Measurements from ENCODE around the gene SRRM5.
"Not testable (repeated sequence)": the region's sequence is repeated elsewhere in the genome, so short reads cannot be mapped to it uniquely, and the experiment has no call there.

The SRRM5 gene, protein sequence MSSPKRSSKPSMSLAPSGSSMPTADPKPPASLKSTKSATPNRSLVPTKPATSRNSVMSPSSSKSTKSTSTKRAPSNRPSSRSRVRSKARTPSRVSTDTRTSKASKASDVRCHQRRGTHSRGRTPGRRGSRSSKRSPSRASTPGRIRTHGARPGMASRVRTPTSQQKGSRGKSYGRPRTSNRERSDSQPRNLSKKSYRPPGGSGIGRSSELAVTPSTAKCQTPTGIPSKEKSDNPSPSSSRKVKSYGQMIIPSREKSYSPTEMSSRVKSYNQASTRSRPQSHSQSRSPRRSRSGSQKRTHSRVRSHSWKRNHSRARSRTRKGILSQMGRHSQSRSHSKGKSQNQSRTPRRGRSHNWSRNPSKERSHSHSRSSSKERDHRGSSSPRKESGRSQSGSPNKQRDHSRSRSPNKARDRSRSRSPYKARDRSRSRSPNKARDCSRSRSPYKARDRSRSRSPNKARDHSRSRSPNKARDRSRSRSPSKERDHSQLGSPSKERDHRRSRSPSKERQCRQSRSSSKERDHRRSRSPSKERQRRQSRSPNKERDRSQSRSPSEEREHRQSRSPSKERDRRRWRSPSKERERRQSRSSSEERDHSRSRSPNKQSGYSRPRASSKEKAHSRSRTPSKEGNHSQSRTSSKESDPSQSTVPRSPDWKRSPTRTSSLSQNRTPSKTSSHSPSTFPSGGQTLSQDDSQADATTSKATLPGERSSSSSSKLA
- total RNA-seq, result 0.27 to 0.78 (median 0.58) reads per million in 3 experiments

DNA sequence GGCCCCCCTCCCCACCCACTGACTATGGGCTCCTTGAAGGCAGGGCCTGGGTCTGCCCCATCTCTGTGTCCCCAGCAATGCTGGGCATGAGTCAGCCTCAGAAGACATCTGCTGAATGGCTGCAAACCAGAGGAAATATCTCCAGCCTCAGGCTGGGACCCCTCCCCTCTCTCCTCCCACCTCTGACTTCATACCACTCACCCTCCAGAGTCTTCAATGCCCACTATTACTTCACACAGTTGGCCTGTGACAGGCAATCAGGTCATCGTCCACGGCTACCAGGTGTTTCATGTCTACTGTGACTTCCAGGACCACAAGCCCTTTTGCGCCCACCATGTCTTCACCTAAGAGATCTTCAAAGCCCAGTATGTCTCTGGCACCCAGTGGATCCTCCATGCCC, at the start of gene SRRM5:
Gene SRRM5, plus strand, starts transcription at position 301 of the 400 bp plus-strand sequence. Its CDS starts 34 bp downstream, at position 335.
- DNase-seq, result no peak

DNA sequence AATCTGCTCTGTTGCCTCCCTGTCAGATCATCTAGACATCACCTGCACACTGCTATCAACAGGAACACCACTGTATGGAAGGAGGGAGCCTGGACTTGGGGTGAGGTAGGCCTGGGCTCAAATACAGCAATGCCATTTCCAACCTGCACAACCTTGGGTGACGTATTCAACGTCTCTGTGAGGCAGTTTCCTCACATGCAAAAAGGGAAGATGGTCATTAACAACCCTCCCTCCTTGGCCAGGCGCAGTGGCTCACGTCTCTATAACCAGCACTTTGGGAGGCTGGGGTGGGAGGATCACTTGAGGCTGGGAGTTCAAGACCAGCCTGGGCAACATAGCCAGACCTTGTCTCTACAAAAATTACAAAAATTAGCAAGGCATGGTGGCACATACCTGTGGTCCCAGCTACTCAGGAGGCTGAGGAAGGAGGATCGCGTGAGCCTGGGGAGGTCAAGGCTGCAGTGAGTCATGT, 49.6 kb upstream of the SRRM5 start:
- DNase-seq, result no peak

DNA sequence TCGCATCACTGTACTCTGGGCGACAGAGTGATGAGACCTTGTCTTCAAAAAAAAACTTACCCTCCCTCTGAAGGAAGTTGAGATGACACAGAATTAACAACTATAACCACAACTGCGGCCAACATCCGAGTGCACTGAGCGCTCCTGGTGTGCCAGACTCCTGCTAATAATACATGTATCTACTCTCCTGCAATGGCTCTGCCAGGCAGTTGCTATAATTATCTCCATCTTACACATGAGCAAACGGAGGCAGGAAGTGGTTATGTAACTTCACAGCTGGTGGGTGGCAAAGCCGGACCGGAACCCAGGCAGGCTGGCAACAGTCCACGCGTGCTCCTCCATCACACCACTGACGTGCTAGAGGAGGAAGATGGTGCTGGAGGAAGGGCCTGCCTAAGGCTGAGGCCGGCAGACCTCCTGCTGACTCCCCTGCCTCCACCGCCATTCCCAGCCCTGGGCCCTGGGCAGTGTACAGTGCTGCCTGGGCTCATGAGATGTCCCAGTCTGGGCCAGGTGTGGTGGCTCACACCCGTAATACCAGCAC, 49.1 kb upstream of the SRRM5 start:
- DNase-seq, result peak; percentile 84

DNA sequence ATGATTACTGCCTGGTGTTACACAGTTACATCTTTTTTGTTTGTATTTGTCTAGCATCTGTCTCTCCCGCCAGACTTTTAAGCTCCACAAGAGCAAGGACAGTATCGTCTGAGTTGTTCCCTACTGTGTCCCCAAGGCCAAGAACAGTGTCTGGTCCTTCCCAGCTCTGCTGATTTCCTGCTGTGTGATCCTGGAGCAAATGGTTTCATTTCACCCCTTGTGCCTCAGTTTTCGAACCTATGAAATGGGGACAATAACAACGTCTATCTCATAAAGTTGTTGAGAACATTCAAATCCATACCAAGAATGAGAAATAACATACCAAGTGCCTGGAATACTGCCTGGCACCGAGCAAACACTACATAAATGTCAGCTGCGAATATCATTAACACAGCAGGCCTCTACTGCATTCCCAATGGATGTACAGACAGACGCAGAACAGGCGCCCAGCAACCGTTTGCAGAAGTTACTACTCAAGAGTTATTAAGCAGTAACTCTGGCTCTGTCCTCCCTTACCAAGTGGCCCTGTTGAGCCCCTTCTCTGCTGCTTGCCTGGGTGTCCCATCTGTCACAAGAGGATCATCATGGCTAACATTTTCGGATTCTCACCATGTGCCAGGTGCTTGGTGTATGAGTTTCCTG, 48.0 kb upstream of the SRRM5 start:
- DNase-seq, result no peak

DNA sequence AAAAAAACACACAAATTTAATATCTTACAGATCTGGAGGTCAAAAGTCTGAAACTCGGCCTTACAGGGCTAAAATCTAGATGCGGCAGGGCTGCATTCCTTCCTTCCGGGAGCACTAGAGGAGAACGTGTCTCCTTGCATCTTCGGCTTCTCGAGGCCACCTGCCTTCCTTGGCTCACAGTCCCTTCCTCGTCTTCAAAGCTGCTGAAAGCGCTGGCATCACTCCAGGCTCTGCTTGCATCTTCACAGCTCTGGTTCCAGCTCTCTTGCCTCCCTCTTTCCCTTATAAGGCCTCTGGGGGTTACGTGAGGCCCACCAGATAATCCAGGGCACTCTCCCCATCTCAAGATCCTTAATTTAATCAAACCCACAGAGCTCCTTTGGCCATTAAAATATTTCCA, 47.1 kb upstream of the SRRM5 start:
- no peak for DNase-seq

DNA sequence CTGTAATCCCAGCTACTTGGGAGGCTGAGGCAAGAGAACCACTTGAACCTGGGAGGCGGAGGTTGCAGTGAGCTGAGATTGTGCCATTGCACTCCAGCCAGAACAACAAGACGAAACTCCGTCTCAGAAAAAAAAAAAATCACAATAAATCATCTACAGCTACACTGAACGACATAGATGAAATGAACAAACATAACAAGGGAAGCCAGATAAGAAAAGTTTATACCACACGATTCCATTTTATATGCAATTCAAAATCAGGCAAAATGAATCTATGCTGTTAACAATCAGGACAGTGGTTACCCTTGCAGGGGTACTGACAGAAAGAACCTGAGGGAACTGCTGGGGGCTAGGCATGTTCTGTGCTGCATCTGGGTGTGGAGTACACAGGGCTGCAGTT, 42.2 kb upstream of the SRRM5 start:
- no peak for DNase-seq

DNA sequence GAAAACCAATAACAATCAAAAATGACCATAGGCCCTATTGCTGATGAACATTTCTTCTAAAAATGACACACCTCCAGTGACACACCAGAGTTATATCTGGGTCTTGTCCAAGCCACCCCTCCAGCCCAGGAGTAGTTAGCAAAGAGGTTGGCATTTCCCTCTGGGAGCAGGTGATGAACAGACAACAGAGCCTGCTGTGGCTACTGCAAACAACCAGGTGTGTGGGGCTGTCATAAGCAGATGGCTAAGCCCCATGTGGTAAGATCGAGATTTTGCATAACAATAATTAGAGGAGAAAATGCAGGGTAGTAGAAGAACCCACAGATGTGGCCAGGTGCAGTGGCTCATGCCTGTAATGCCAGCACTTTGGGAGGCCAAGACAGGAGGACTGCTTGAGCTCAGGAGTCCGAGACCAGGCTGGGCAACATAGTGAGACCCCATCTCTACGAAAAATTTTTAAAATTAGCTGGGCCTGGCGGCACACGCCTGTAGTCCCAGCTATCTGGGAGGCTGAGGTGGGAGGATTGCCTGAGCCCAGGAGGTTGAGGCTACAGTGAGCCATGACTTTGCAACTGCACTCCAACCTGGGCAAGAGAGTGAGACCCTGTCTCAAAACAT, 41.6 kb upstream of the SRRM5 start:
- no peak for DNase-seq

DNA sequence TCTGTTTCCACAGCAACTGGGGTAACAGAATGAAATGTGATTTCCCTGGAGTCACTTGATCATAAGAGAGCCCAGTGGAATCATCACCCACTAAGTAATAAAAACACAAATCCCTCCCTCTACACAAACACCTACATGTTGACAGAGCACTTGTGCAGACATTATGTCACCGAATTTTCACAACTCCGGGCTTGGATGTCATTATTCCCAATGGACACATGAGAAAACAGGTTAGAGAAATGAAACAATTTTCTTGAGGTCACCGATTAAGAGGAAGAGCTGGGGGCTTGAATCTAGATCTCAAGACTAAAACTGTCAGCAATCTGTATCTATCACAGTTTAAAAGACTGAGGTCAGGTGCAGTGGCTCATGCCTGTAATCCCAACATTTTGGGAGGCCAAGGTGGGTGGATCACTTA, 39.7 kb upstream of the SRRM5 start:
- DNase-seq, result no peak

DNA sequence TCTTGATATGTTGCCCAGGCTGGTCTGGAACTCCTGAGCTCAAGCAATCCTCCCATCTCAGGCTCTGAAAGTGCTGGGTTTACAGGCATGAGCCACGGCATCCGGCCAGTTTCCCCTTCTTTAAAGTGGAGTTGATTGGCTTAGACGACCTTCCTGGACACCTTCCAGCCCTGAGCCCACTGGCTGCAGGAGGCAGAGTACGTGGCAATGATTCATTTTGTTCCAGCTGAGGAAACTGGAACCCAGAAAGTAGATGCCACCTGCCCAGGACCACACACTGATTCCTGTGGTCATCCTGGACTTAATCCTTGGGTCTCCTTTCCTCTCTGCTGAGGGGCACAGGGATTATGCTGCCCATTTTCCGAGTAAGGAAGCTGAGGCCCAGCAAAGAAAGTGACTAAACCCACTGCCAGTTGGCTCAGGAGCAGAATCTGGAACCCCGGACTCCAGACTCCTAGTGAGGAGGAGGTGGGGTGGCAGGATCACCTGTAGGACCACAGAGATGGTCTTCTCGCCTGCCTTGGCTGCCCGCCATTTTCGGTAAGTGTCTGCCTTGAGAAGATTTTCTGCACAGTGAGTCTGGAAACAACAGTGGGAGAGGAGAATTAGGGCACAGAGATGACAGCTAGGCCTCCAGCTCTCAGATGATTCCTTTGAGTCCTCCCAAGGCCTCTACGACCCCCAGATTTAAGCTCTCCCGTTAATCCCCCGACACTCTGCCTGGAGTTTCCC, 37.3 kb upstream of the SRRM5 start:
- no peak for DNase-seq

DNA sequence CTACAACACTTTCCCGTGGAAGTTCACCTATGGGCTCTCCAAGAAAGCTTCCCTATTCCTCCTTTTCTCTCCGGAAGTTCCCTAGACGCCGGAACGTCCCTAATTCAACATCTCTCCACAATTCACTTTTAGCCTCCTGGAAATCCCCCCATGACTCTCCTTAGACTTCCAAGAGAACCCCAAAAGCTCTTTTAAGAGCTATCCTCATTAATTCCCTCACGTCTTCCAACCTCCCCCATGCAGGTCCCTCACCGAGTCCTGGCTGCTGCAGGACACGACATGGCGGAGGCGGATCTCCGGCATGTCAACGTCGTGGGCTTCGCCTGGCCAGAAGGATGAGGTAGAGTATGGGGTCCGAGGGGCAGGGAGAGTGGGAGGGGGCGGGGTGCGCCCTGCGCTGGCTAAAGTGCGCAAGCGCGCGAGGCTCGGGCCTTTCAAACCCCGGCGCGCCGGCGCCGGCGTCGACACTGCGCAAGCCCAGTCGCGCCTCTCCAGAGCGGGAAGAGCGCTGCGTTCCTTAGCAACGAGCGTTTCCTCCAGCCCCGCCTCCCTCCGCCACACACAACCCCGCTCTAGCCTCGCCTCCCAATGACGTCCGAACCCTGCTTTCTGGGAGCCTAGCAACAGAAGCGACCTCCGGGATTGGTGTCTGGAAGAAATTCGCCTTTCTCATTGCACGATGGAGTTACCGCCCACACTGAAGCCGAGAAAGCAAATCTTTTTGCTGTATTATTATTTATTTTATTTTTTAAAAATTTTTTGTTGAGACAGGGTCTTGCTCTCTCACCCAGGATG, 36.5 kb upstream of the SRRM5 start, which contains the start of the genes PINLYP and XRCC1:
Gene PINLYP, plus strand, starts transcription at position 646 of the 795 bp plus-strand sequence. CDS start 1,391 bp downstream, outside the sequence.
Gene XRCC1, minus strand, starts transcription at position 372 of the 795 bp plus-strand sequence. Its CDS starts 69 bp downstream, at position 303.
- DNase-seq, result peak; percentile 97

DNA sequence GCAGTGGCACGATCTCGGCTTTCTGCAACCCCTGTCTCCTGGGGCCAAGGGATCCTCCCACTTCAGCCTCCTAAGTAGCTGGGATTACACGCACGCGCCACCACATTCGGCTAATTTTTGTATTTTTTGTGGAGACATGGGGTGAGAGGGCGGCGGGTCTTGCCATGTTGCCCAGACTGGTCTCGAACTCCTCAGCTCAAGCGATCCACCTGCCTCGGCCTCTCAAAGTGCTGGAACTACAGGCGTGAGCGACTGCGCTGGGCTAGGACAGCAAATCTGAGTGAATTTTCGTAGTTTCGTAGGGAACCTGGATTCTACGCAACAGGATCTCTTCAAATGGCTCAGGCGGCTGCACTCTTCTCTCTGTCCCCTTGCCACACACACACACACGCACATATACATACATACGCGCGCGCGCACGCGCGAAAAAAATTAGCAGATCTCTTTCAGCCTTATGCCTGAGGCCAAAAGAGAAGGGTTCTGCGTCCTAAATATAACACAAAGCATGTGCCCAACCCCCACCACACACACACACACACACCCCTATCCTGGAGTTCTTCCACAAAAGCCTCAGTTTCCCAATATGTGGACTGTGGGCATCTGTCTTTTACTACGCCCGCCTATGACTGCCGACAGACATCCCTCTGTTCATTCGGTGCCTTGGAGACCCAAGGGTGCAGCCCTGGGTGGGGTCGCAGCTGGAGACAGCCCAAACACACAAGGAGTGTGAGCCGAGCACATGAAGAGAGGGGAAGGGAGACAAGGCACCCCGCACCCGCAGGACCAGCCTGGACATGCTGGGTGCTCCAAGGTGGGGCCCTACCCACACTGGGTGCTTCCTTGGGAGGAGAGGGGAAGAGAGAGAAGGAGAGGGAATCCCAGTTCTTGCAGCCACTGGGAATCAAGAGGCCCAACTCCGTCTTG, 35.7 kb upstream of the SRRM5 start:
- DNase-seq, result no peak

DNA sequence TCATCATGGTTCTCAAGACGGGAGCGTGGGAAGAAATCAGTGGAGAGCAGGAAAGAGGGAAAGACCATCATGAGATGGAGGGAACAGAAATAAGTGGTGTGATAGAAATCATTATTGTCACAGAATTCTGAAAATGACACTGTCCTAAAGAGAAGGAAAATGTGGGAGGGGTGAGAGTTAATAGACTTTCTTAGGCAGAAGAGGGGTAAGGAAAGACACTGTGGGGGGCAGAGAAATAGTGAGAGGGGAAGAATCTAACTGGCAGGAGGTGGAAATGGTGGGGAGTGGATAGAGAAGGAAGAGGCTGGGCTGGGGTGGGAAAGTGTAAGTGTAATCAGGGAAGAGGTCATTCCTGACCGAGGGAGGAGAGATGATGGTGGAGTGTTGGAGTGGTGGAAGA, 33.1 kb upstream of the SRRM5 start:
- DNase-seq, result no peak

DNA sequence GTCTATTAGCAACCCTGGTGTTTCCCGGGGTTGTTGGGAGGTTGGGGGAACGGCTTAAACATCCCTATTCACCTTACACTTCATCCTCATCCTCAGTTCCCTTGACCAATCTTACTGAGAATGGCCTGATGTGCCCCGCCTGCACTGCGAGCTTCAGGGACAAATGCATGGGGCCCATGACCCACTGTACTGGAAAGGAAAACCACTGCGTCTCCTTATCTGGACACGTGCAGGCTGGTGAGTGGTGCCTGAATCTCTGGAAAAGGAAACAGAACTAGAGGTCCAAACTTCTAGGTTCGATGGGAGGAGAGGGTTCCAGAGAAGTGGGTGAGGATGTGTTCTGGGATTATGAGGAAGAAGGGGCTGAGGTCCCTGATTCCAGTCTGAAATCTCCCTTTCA, 30.4 kb upstream of the SRRM5 start:
- DNase-seq, result no peak

DNA sequence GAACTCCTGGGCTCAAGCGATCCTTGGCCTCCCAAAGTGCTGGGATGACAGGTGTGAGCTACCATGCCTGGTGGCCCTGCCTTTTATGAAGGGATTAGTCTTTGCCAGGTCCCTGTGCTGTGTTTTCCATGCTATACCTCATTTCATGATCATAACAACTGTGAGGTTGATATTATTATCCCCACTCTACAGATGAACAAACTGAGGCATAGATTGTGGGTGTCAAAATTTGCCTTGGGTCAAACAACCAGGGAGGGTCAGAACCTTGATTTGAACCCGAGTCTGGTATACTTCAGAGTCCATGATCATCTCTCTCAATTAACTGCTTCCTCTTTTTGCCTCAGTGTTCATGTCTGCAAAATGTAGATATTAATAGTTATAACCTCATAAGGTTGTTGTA, 29.4 kb upstream of the SRRM5 start:
- no peak for DNase-seq

DNA sequence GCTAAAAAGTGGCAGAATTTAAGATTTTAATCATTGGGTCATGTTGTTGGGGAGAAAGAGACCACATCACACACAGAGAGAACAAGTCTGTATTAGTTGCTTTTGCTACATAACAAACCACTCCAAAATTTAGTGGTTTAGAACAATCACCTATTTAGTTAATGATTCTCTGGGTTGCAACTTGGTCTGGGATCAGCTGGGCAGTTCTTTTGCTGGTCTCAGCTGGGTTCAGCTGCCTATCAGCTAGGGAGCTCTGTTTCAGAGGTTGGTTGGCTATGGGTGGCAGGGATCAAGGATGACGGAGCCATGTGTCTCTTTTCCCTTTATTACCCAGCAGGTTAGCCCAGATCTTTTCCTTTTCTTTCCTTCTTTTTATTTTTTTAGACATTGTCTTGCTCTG, 27.4 kb upstream of the SRRM5 start:
- DNase-seq, result no peak

DNA sequence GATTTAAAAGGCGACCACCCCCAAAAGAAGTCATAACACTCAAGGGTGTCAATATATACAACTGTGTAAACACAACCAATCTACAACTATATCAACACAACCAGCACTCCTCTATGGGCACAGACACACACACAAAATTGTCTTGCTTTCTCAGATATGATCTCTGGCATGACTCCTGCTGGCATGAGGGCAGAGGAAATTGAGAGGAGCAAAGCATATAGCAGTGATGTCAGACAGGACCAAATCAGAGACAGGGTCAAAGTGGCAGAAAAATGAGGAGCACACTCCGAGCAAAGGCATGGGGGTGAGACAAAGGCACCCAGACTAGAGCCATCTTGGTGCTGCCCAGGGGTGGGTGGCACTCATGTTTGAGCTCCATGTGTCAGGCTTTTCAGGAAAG, 25.5 kb upstream of the SRRM5 start:
- no peak for DNase-seq

DNA sequence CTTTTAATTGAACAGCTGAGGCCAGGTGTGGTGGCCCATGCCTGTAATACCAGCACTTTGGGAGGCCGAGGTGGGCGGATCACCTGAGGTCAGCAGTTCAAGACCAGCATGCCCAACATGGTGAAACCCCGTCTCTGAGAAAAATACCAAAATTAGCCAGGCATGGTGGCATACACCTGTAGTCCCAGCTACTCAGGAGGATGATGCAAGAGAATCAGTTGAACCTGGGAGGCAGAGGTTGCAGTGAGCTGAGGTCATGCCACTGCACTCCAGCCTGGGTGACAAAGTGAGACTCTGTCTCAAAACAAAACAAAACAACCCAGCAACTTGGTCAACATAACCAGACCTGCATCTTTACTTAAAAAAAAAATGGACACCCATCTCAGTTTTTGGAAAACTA, 24.9 kb upstream of the SRRM5 start:
- not testable (repeated sequence) for DNase-seq

DNA sequence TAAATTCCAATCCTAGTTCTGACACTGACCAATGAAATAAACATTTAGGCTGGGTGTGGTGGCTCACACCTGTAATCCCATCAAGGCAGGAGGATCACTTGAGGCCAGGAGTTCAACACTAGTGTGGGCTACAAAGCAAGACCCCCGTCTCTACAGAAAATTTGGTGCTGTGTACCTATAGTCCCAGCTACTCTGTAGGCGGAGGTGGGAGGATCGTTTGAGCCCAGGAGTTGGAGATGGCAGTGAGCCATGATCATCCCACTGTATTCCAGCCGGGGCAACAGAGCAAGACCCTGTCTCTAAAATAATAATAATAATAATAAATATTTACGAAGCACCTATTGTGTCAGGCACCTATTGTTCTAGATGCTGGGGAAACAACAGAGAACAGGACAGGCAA, 22.6 kb upstream of the SRRM5 start:
- no peak for DNase-seq

DNA sequence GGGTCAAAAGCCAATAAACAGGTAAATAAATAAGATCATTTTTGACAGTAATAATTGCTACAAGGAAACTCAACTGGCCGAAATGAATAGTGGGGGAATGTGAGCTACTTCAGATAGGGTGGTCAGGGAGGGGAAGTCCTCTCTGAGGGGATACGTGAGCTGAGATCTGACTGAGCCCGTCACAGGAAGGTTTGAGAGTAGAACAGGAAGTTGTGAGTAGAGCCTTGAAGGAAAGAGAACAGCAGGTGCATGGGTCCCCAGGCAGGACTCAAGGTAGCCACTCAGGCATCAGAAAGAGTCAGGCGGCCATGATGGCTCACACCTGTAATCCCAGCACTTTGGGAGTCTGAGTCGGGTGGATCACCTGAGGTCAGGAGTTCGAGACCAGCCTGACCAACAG, 22.2 kb upstream of the SRRM5 start:
- DNase-seq, result no peak

All from central memory CD4-positive, alpha-beta T cell (primary cell).